Activated CD4-positive, alpha-beta T cell treated with anti-CD3 and anti-CD28 coated beads, Interleukin-2, amount 10 ng/mL, durations not matched to agents 24 days and 14 days (primary cell): ENCODE data around the gene WSB2. TPM values are rescaled to one million over a fixed set of nuclear protein-coding genes. Genes with fewer than 3 reads are reported as not detected.

ENCODE experiments used
- total RNA-seq: library from RNA; stranded (reverse); gene quantifications from 2 replicates; pipeline ENCODE4 v1.2.3, GENCODE V29; 2022

Gene WSB2
- total RNA-seq, 1 donor from 2014 or later = 129 TPM

Other genes starting within 250 kb of the WSB2 start
- gene KSR2, start 92.2 kb downstream of the WSB2 start, total RNA-seq = 0.02 and 0.05 TPM in 2 replicates
- 82.9 and 84.4 TPM in 2 replicates for gene RFC5, start 44.5 kb downstream of the WSB2 start, total RNA-seq
- 12.8 and 14.4 TPM in 2 replicates for gene VSIG10, start 42.8 kb upstream of the WSB2 start, total RNA-seq
- 206 and 209 TPM in 2 replicates for gene PEBP1, start 74.9 kb upstream of the WSB2 start, total RNA-seq